CD4-positive, alpha-beta T cell treated with Interleukin-4 for 1 hour (primary cell): Measurements from ENCODE around the gene CHAC2.
"Not testable (repeated sequence)": the region's sequence is repeated elsewhere in the genome, so short reads cannot be mapped to it uniquely, and the experiment has no call there.

ENCODE experiments used
- DNase-seq, 2 donors: peaks; one replicate each; pipeline ENCODE4 v3.0.0-alpha.2; 2020 to 2022

CHAC2 gene

DNA sequence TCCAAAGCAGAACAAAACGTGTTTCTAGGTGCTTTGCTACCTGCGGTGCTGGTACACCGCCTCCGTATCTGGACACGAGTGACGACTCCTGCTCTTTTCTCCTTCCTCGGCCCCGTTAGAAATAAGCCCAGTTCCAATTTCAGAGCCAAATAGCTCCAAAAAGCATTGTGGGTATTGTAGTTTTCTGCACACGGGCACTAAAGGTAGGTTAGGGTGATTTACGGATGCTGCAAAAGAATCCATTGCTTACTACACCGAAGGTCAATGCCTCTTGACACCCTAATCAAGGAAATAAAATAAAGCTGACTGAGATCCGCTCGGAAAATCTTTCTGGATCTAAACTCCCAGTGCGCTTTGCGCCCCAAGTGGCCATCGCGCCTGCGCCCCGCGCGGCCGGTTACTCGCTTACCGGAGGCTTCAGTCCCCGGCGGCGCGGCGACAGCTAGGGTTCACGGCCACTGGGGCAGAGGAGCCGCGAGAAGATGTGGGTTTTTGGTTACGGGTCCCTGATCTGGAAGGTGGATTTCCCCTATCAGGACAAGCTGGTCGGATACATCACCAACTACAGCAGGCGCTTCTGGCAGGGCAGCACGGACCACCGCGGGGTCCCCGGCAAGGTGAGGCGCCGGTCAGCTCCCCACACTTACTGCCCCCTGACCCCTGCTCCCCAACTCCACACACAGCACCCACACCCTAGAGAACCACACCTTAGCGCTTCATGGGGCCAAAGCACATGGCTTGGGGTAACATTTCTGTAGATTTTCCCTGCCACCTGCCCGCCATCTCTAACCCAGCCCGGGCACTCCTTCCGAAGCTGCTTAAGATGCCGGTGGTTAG lies at the start of gene CHAC2:
TSS of gene CHAC2 (plus strand) at position 400 of the 837 bp plus-strand sequence. CDS start at position 483, 83 bp downstream.
- DNase-seq, result peak; percentile 87

DNA sequence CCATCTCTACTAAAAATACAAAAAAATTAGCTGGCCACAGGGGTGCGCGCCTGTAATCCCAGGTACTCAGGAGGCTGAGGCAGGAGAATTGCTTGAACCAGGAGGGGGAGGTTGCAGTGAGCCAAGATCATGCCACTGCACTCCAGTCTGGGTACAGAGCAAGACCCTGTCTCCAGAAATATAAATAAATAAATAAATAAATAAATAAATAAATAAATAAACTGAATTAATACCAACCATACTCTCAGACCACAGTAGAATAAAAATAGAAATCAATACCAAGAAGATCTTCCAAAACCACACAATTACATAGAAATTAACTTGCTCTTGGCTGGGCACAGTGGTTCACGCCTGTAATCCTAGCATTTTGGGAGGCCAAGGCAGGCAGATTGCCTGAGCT lies 46.7 kb upstream of the CHAC2 start:
- not testable (repeated sequence) for DNase-seq

DNA sequence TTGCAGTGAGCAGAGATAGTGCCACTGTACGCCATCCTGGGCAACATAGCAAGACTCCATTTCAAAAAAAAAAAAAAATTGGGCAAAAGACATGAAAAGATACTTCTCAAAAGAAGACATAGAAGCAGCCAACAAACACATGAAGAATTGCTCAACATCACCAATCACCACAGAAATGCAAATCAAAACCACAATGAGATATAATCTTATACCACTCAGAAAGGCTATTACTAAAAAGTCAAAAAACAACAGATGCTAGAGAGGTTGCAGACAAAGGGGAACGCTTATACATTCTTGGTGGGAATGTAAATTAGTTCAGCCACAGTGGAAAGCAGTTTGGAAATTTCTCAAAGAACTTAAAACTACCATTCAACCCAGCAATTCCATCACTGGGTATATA lies 43.1 kb upstream of the CHAC2 start:
- DNase-seq, result no peak

DNA sequence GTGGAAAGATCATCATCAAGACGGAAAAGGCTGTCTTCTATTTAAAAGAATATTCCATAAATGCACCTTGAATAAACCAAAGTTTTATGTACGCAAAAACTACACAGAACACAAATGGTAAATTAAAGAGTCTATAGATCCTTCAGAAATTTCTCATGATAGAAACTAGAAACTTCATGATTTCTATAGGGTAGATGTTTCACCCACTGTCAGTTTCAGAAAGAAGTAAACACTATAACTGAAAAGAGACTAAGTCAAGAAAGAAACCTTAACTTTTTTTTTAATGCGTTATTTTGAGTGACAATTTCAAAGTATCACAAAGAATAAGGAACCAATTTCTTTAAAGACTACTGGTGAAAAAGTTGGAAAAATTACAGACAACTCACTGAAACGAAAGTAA lies 41.9 kb upstream of the CHAC2 start:
- no peak for DNase-seq

DNA sequence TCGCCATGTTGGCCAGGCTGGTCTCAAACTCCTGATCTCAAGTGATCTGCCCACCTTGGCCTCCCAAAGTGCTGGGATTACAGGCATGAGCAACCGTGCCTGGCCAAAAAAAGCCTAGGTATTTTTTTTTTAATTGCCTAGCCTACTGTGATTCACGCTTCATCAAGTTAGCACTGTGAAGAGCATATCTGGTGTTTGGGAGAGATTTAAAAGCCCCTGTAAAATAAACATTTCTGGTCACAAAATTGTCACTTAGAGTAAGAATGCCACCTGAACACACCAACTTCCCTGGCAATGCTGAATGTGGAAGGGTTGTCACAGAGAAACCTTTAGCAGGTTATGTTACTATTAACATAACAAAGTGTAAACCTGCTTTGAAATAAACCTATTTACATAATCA lies 39.7 kb upstream of the CHAC2 start:
- no peak for DNase-seq

DNA sequence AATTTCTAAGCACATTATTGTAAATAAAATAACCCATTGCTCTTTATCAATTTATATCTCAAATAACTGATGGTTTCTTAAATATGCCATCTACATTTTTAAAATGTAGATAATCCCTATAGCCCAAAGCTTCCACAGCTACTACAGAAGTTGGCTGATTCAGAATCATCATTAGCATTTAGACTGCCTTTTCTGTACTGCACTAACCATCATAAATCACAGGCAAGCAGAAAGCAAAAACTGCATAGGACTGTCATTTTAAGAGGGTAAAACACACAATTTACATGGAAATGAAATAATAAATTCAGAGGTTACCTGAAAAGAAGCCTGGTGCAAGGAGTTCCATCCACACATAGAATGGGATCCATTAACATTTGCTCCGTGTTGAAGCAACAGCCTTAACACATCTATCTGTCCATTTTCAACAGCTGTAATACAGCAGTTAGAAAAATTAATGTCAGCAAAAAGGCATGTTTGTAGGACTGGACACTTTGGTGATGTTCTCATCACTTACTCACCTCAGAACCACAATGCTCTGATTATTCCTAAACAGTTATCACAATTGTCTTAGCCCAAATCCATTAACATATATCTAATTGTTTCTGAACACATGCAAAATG lies 38.4 kb upstream of the CHAC2 start:
- DNase-seq, result no peak

DNA sequence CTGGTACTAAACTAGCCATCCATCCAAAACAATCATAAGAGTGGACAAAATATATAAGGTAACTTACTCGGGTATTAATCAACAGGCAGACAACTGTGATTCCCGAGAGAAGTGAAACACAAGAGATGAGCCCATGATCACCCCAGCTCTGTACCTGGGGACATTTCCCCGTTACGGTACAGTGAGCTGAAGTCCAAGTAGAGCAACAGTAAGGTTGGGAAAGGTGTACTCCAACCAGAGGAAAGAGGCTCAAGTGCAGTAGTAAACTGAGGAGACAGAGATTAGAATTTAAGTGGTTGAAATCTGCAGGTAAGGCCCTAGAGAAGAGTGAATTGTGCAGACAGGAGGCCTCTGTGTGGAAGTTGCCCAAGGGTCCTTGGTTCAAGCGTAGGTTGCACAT lies 30.5 kb upstream of the CHAC2 start:
- DNase-seq, result no peak

DNA sequence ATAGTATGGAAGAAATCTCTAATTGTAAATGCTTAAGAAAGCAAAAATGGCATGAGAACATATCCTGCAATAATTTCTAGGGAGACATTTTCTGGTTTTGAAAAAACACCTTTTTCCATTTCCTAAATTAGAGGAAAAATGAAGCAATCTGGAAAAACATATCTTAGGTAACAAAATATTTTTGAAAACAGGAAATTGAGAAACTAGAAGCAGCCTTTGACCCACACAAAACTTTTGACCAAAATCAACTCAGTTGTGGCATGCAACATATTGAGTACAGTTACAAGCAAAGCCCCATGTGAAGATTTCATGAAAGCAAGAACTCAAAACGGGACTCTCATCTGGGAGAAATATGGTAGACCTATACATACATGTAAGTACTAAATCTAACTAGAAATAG lies 28.6 kb upstream of the CHAC2 start:
- no peak for DNase-seq

DNA sequence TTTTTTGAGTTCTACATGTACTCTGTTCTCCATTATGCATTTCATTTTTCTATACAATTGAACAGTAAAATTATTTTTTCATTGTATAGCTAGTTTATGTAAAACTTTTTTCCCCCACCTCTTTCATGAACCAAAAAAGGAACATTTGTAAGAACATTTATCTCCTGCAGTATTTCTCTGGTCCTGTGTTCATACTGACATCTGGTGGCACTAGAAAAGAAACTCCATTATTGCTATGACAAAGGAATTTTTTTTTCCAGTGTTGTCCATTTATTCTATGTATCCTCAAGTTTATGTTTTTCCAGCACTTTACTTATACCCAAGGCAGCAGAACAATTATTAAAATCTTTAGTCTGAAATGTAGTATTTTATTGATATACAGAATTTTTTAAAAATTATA lies 27.4 kb upstream of the CHAC2 start:
- DNase-seq, result no peak

DNA sequence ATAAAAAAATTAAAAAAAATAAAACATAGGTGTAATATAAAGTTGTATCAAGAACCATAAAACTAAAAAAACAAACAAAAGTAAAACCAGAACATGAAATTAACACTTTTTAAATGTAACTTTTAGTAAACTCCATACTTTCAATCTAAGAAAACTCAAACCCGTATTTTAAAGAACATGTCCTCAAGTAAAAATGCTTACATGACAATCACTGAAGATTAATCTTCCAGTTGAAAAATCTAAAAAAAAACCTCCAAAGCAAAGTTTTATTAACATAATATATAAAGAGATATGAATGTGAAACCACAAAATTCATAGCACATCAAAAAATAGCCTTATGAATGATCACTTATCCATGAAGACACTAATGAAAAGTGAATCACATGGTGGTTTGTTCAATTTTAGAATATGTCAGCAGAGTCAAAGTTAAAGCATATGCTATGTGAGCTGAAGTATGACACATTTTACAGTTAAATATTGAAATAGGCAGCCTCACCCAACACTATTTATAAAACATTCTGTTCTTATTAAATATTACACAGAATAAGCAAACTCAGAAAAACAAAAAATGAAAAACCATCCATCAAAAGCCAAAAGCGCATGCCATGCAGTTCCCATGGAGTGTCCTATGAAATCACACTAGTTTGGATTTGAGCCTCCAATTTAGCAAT lies 23.1 kb upstream of the CHAC2 start:
- DNase-seq, result no peak

DNA sequence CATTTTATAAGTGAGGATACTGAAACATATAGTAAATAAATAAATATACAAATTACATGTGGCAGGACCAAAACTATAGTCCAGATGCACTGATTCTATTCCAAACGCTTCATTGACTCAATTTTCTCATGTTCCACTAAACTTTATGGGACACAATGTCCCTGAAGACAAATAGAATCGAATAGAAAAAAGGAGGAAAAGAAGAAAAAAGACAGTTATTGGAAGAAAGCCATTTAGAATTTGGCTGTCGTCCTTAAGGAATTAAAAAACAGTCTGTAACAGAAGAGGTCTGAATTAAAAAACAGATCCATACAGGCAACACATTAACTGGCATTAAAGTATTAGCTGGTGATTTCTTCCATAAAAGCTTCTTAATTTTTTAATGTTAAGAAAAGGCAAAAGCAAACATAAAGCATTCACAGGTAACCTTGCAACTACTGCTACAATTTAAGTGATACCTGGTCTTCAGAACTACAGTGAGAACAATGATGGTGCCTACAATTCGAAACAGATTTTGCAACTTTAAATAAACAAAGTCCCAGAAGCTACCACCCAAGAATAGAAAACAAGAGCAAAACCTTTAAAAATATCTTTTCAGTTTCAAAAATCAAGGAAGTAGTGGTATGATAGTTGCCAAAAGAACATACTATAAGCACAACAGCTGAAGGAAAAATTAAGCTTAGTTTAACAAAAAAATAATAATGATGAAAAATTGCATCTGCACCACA lies 17.4 kb upstream of the CHAC2 start:
- DNase-seq, result no peak

DNA sequence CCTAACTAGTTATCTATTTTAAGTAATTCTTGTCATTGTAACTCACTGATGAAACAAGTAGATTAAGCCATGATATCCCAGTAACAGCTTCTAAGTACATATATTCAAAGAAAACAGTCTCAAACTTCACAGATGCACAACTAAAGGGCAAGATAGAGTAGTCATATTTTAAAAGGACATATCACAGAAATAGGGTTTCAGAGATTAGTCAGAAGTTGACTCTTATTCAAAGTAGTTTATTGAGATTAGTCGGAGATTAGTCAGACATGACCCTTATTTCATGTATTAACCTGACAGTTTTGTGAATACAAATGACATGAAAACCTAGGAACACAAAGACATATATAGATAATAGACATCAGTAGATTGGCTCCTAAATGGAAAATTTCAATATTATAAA lies 15.9 kb upstream of the CHAC2 start:
- DNase-seq, result no peak

DNA sequence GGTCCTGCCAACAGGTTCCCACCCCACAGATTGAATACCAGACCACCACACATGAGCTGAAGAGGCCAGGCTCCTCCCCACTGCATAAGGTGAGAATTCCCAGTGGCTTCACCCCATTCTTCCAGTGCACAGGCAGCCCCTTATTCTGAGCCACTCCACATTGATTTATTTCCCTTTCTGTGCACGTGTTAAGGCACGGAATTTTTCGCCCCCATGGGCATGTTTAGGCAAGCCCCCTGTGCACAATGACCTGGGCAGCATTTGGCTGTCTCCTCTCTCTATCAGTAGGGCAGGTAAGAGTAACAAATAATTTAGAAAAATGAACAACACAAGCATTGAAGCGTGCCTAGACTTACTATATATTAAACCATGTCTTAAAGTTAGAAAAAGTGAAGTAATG lies 15.2 kb upstream of the CHAC2 start:
- DNase-seq, result no peak

DNA sequence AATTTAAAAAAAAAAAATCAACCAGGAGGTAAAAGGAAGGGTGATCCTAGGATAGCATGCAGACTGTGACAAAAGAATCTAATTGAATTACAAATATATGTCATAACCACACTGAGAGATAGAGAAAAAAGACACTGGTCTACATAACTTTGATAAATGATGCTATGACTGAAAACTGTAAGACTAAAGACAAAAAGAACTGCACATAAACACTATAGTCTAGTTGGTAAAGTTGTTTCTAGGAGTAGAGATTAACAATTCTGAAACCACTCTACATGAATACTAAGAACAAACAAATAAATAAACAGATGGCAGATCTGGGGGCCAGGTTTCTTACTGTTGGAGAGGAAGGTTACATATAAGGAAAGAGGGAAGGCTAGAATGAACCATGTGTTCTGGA lies 14.6 kb upstream of the CHAC2 start:
- DNase-seq, result no peak

DNA sequence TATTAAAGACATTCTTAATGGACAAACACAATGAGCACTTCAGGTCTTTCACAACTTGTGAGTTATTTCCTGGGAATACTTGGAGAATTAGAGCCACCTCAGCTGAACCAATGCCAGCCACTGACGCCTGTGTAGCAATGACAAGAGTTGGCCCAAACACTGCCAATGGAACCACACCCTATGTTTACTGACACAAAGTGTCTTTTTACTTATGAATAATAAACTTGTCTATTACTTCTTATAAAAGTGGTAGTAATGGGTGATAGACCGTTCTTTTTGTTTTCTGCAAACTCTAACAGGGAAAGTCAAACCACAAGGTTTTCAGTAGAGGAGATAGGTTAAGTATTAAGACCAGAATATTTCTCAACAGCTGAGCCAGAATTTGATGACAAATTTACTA lies 12.5 kb upstream of the CHAC2 start:
- DNase-seq, result no peak

DNA sequence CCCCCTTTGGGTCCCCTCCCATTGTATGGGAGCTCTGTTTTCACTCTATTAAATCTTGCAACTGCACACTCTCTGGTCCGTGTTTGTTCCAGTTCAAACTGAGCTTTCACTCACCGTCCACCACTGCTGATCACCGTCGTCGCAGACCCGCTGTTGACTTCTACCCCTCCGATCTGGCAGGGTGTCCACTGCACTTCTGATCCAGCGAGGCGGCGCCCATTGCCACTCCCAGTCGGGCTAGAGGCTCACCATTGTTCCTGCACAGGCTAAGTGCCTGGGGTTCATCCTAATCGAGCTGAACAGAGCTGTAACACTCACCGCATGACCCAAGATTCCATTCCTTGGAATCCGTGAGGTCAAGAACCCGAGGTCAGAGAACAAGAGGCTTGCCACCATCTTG lies 11.0 kb upstream of the CHAC2 start:
- DNase-seq, result no peak

DNA sequence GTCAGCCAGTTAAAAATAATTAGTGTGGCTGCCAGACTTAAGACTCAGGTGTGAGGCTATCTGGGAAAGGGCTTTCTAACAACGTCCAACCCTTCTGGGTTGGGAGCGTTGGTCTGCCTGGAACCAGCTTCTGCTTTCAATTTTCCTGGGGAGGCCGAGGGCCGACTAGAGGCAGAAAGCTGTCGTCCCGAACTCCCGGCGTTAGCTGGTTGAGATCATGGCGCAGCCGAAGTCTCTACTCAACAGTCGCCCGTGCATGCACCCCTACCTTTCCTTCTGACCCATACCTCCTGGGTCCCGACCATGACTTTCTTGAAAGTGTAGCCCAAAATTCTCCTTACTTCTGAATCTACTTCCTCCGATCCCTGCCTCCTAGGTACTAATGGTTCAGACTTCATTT lies 10.4 kb upstream of the CHAC2 start:
- DNase-seq, result not testable (repeated sequence)

DNA sequence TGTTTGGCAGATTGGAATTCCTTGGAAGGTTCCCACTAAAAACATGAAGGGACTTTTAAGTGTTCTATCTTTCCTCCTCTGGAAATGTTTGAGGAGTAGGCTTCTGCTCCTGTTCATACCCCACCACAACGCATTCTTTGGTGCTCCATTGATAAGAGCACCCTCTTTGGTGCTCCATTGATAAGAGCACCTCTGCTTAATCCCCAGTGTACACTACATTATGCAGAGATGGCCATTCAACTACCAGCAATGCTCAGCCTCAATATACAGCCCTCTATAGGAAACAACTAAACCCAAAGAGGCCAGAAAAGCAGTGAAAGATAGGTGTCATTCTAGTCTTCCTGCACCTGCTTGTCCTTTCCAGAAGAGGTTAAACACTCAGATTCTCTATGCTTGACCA lies 1.8 kb upstream of the CHAC2 start:
- DNase-seq, result no peak

DNA sequence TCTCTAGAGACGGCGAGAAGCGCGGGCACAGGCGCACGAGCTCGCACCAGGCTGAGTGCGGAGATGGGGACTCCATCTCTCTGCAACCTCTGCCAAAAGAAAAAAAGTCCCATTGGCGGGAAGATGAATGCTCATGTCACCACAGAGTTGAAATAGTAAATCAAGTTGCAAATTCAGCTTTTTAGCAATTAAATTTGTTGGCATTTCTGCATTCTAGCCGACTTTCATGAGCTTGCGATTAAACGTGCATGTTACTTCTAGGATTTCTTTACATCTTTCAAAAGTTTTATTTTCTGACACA lies 588 bp downstream of the CHAC2 start:
- no peak for DNase-seq

DNA sequence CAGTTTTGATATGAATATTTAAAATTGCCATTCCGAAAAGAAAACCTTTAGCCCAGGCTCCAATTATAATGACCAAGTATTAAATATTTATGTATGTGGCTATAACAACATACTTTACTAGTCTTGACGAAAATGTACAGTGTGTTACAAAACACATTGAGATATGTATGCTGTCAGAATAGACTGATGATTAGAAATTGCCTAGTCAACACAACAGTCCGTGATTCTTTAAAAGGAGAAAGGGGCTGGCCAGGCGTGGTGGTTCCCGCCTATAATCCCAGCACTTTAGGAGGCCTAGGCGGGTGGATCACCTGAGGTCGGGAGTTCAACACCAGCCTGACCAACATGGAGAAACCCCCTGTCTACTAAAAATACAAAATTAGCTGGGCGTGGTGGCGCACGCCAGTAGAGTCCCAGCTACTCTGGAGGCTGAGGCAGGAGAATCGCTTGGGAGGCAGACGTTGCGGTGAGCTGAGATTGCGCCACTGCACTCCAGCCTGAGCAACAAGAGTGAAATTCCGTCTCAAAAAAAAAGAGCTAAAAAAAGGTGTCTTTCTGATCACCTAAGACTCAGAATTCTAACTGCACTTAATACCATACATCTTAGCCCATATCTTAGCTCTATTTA lies 1.8 kb downstream of the CHAC2 start:
- DNase-seq, result no peak

DNA sequence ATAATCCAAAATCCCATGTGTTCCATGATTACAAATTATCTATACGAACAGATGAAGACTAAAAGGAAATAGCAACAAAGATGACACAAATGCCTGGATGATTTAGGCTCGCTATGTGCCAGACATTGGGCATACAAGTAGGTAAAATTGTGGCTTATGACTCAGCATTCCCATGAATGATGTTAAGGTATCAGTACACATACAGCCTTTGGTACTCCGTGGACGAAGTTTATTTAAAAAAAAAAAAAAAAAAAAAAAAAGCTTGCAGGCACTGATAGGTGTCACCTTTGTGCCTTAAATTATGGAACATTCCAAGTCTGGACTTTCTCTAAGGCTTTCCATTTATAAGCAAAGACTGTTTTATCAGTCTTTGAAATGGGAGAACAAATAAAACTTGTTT lies 2.7 kb downstream of the CHAC2 start:
- no peak for DNase-seq

DNA sequence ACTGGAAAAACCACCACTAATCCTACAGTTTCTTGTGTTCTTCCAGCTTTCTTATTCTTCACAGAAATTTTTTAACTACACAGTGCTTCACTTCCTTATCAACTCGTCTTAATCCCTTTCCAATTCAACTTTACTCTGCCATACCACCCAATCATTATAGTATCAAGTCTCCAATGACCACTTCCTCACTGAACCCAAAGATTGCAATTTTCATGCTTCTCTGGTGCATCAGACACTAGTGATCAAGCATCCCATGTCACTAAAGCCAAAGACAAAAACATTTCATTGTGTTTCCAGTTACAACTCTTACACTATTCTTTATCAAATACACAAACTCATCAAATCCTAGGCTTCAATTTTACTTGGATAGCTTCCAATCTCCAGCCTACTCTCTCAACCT lies 9.5 kb downstream of the CHAC2 start:
- DNase-seq, result no peak

DNA sequence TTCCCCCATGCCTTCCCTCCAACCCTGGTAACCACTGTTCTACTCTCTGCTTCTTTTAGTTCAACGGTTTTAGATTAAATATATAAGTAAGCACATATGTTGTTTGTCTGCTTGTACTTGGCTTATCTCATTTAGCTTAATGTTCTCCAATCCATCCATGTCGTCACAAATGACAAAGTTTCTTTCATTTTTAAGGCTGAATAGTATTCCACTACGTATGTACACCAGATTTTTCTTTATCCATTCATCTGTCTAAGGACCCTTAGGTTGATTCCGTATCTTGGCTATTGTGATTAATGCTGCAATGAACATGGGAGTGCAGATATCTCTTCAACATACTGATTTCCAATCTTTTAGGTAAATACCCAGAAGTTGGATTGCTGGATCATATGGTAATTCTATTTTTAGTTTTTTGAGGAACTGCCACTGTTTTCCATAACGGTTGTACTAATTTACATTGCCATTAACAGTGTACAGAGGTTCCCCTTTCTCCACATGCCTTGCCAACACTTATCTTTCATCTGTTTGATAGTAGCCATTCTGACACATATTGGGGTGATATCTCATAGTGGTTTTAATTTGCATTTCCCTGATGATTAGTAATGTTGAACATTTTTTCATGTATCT lies 11.0 kb downstream of the CHAC2 start:
- no peak for DNase-seq
